Activated naive CD8-positive, alpha-beta T cell treated with anti-CD3 and anti-CD28 coated beads for 36 hours (primary cell): ENCODE measurements around the gene FH. TPM values are rescaled to one million over a fixed set of nuclear protein-coding genes. Genes with fewer than 3 reads are reported as not detected.

Experiments
- DNase-seq: peaks from one replicate; pipeline ENCODE4 v3.0.0; 2021
- H3K27ac Mint-ChIP-seq: one replicate; pipeline ENCODE4 v1.8.0; 2022; ENCODE audit warnings: mild to moderate bottlenecking, moderate library complexity, mixed read lengths
- H3K27me3 Mint-ChIP-seq: one replicate; pipeline ENCODE4 v1.8.0; 2022; ENCODE audit warnings: mild to moderate bottlenecking, mixed read lengths
- H3K36me3 Mint-ChIP-seq: one replicate; pipeline ENCODE4 v1.8.0; 2021; ENCODE audit warnings: mild to moderate bottlenecking, mixed read lengths
- H3K4me1 Mint-ChIP-seq: one replicate; pipeline ENCODE4 v1.8.0; 2021; ENCODE audit warnings: mixed read lengths
- H3K4me3 Mint-ChIP-seq: one replicate; pipeline ENCODE4 v1.8.0; 2022; ENCODE audit warnings: mild to moderate bottlenecking, moderate library complexity, mixed read lengths
- H3K9me3 Mint-ChIP-seq: one replicate; pipeline ENCODE4 v1.8.0; 2022; ENCODE audit warnings: mixed read lengths
- total RNA-seq, 2 experiments: library from RNA; stranded (reverse); gene quantifications; one replicate each; pipeline ENCODE4 v1.2.3, GENCODE V29; 2021

FH gene
- total RNA-seq, 2 experiments from 2014 or later: 101 to 103 TPM

GRCh38 chr1:241456743-241457142 lies 62.8 kb downstream of the FH start:
- Mint-ChIP-seq H3K27ac (no peak overlapping the region), H3K27me3 (peaks cover 6% of the 10 kb centered on the region), H3K36me3 (no peaks in the 10 kb centered on the region), H3K9me3 (no peaks in the 10 kb centered on the region), H3K4me1 (no peaks in the 10 kb centered on the region), H3K4me3 (no peak overlapping the region)
- DNase-seq: no peak

DNA sequence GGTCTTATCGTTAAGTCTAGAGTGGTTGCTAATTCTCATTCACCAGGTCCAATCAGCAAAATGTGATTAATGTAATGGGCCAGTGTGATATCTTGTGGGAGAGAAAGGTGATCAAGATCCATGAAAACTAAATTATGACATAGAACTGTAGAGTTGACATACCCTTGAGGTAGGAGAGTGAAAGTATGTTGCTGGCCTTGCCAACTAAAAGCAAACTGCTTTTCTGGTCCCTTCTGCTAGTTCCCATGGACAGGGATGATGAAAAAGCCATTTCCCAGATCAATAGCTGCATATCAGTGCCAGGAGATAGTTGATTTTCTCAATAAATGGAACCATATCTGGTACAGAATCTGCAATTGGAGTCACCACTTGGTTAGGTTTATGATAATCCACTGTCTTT lies 65.8 kb downstream of the FH start:
- Mint-ChIP-seq H3K4me1 (no peaks in the 10 kb centered on the region), H3K9me3 (no peaks in the 10 kb centered on the region), H3K36me3 (no peaks in the 10 kb centered on the region), H3K4me3 (no peak overlapping the region), H3K27ac (no peak overlapping the region), H3K27me3 (no peaks in the 10 kb centered on the region)
- no peak for DNase-seq

DNA sequence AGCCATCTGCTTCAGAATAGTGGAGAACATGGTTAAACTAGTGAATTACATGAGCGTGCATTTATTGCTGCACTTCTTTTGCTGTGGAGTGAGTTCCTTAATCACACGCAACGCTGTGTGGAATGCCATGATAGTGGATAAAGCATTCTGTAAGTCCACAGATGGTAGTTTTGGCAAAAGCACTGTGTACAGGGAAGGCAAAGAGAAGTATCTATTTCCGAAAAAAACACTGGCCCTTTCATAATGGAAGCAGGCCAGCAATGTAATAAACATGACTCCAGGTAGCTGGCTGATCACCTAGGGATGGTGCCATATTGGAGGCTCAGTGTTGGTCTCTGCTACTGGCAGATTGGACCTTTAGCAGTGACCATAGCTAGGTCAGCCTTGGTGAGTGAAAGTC lies 67.6 kb downstream of the FH start:
- Mint-ChIP-seq H3K4me3 (no peak overlapping the region), H3K36me3 (no peaks in the 10 kb centered on the region), H3K4me1 (no peaks in the 10 kb centered on the region), H3K9me3 (no peaks in the 10 kb centered on the region), H3K27ac (no peak overlapping the region), H3K27me3 (no peaks in the 10 kb centered on the region)
- no peak for DNase-seq

Other genes with a start within 250 kb of the FH start
- gene RGS7, start 162.6 kb downstream of the FH start, total RNA-seq: not detected
- gene KMO, start 12.6 kb upstream of the FH start, total RNA-seq: under 1 TPM; 0.34 to 0.37 TPM
- gene CHML, start 120.6 kb upstream of the FH start, total RNA-seq: 10 to 100 TPM; 24.3 to 27.6 TPM
- gene OPN3, start 120.6 kb upstream of the FH start, total RNA-seq: 1 to 10 TPM; 8.6 to 9.3 TPM
- gene WDR64, start 132.5 kb upstream of the FH start, total RNA-seq: under 1 TPM in 1 of 2 experiments, not detected in 1; 0.32 TPM